ENCODE results near the gene DFFA. TPM values are rescaled to one million over a fixed set of nuclear protein-coding genes. Genes with fewer than 3 reads are reported as not detected.

The DFFA gene
- total and polyA plus RNA-seq, 9 of the 15 experiments (the other 6 are each of a cell fraction or from before 2014, with no cell fraction given): 39.6 to 74.8 (median 59.2) TPM

GRCh38 chr1:10484521-10484920 is 12.2 kb upstream of the DFFA start (continued):
- TF ChIP-seq ZBTB40 (IDR thresholded peaks at IDR 0.05): no peak
- TF ChIP-seq ZBTB40 (CRISPR knock-in tag; IDR thresholded peaks at IDR 0.05): no peak

All from K562 (cell line).